ENCODE data around the gene PDZD2.
"Not testable (repeated sequence)": the region's sequence is repeated elsewhere in the genome, so short reads cannot be mapped to it uniquely, and the experiment has no call there.

Gene PDZD2

DNA sequence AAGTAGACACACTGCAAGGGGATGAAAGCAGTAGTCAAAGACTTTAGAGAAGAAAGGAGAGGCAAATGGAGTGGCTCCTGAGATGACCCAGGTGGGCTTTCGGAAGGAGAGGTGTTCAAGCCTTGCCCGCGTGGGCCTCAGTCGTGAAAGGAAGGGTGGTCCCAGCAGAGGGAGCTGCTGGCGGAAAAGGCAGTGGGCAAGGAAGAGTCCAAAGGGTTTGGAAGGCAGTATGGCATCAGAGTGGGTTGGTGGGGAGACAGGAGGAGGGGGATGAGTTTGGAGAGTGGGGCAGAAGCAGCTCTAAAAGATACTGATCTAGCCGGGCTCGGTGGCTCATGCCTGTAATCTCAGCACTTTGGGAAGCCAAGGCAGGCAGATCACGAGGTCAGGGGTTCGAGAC lies 369.8 kb downstream of the PDZD2 start:
- H3K79me2 ChIP-seq (ENCODE audit: insufficient read depth, low read length): no peaks in the 10 kb centered on the region
- no peaks in the 10 kb centered on the region for H3K27me3 ChIP-seq (ENCODE audit: insufficient read depth, low read length, poor library complexity, severe bottlenecking)
- H3K4me2 ChIP-seq (ENCODE audit: low read depth, low read length, poor library complexity, severe bottlenecking): no peak overlapping the region

DNA sequence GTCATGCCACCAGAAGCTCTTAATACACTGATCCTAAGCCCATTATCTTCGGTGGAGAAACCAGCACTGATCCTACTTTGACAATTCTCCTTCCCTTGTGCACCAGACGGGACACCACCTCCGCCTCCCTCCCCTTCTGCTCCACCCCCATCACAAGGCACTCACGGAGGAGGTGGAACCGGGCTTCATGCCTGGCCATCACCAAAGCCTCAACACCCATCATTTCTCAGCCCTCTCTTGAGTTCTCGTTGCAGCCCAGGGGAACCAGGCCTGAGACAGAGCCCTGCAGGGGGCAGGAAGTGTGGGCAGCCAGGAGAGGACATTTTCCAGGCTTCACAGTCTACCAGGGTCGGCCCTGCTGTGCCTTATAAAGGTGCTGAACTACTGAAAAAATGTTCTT lies 374.7 kb downstream of the PDZD2 start:
- no peaks in the 10 kb centered on the region for H3K9me2 ChIP-seq (replicated peaks; ENCODE audit: low read depth, low read length)
- no peaks in the 10 kb centered on the region for H3F3A ChIP-seq (ENCODE audit: low read depth)
- no peaks in the 10 kb centered on the region for H3K36me3 ChIP-seq (ENCODE audit: insufficient read depth, low read length)
- no peaks in the 10 kb centered on the region for H3K27me3 ChIP-seq (ENCODE audit: insufficient read depth, low read length, poor library complexity, severe bottlenecking)
- H3K4me1 ChIP-seq (ENCODE audit: insufficient read depth, low read length, poor library complexity, severe bottlenecking): peaks cover 18% of the 10 kb centered on the region
- H2AFZ ChIP-seq (ENCODE audit: low read length): peak overlapping the region; percentile 71
- no peaks in the 10 kb centered on the region for H3K79me2 ChIP-seq (ENCODE audit: insufficient read depth, low read length)
- peak overlapping the region; percentile 19 for H3K4me2 ChIP-seq (ENCODE audit: low read depth, low read length, poor library complexity, severe bottlenecking)
- H4K20me1 ChIP-seq (ENCODE audit: insufficient read depth, low read length, poor library complexity, severe bottlenecking): no peaks in the 10 kb centered on the region
- TF ChIP-seq CTCF (conservative IDR thresholded peaks at IDR 0.05; ENCODE audit: low read length): no peak
- no peak for TF ChIP-seq EZH2phosphoT487 (IDR thresholded peaks at IDR 0.05; ENCODE audit: borderline replicate concordance)
- no peaks in the 10 kb centered on the region for H3K9me3 ChIP-seq (ENCODE audit: insufficient read depth, low read depth, low read length)
- no peak overlapping the region for H3K4me3 ChIP-seq (ENCODE audit: low read length, poor library complexity, severe bottlenecking)
- H3K9ac ChIP-seq (ENCODE audit: low read depth, low read length, poor library complexity, severe bottlenecking): no peak overlapping the region

More for the DNA sequence above, 369.8 kb downstream of the PDZD2 start:
- no peaks in the 10 kb centered on the region for H4K20me1 ChIP-seq (ENCODE audit: insufficient read depth, low read length, poor library complexity, severe bottlenecking)
- no peak overlapping the region for H3K4me3 ChIP-seq (ENCODE audit: low read length, poor library complexity, severe bottlenecking)
- no peak overlapping the region for H2AFZ ChIP-seq (ENCODE audit: low read length)
- TF ChIP-seq EZH2phosphoT487 (IDR thresholded peaks at IDR 0.05; ENCODE audit: borderline replicate concordance) (no peak), CTCF (conservative IDR thresholded peaks at IDR 0.05; ENCODE audit: low read length) (no peak)
- H3K9me3 ChIP-seq (ENCODE audit: insufficient read depth, low read depth, low read length): no peaks in the 10 kb centered on the region
- no peaks in the 10 kb centered on the region for H3K36me3 ChIP-seq (ENCODE audit: insufficient read depth, low read length)
- no peaks in the 10 kb centered on the region for H3K9me2 ChIP-seq (replicated peaks; ENCODE audit: low read depth, low read length)
- no peak overlapping the region for H3K9ac ChIP-seq (ENCODE audit: low read depth, low read length, poor library complexity, severe bottlenecking)
- H3K4me1 ChIP-seq (ENCODE audit: insufficient read depth, low read length, poor library complexity, severe bottlenecking): peaks cover 6% of the 10 kb centered on the region
- H3F3A ChIP-seq (ENCODE audit: low read depth): no peaks in the 10 kb centered on the region

DNA sequence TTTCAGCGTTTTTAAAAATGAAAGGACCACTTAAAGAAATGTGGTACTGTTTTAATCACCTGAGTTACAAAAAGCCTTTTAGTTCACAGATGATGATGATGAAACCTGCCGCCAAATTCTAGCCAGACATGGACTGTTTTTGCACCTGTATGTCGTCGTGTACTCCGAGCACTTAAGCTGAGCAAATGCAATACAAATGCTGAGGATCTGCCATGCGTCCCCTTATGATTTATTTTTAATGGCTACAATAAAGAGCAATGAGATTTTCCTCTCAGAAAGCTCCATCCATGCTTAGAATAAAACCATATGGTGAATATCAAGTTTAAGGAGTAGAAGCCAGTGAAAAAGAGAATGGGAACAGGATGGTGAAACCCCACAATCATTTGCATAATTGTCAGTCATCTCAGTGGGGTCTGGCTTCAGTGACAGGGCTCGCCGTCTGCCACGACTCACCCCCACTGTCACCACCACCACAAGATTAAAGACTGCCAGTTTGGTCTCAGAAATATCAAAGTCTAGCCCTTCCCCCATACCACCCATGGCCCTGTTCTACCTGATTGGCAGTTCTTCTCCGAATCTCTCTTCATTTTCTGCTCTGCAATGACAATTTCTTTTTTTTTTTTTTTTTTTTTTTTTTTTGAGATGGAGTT lies 375.3 kb downstream of the PDZD2 start:
- no peaks in the 10 kb centered on the region for H3K9me3 ChIP-seq (ENCODE audit: insufficient read depth, low read depth, low read length)
- H2AFZ ChIP-seq (ENCODE audit: low read length): peak overlapping the region; percentile 71
- no peaks in the 10 kb centered on the region for H3F3A ChIP-seq (ENCODE audit: low read depth)
- no peak overlapping the region for H3K9ac ChIP-seq (ENCODE audit: low read depth, low read length, poor library complexity, severe bottlenecking)
- H3K79me2 ChIP-seq (ENCODE audit: insufficient read depth, low read length): no peaks in the 10 kb centered on the region
- peaks cover 18% of the 10 kb centered on the region for H3K4me1 ChIP-seq (ENCODE audit: insufficient read depth, low read length, poor library complexity, severe bottlenecking)
- H3K36me3 ChIP-seq (ENCODE audit: insufficient read depth, low read length): no peaks in the 10 kb centered on the region
- peak overlapping the region; percentile 19 for H3K4me2 ChIP-seq (ENCODE audit: low read depth, low read length, poor library complexity, severe bottlenecking)
- TF ChIP-seq CTCF (conservative IDR thresholded peaks at IDR 0.05; ENCODE audit: low read length) (no peak), EZH2phosphoT487 (IDR thresholded peaks at IDR 0.05; ENCODE audit: borderline replicate concordance) (no peak)
- no peaks in the 10 kb centered on the region for H4K20me1 ChIP-seq (ENCODE audit: insufficient read depth, low read length, poor library complexity, severe bottlenecking)
- H3K4me3 ChIP-seq (ENCODE audit: low read length, poor library complexity, severe bottlenecking): no peak overlapping the region
- H3K9me2 ChIP-seq (replicated peaks; ENCODE audit: low read depth, low read length): no peaks in the 10 kb centered on the region
- H3K27me3 ChIP-seq (ENCODE audit: insufficient read depth, low read length, poor library complexity, severe bottlenecking): no peaks in the 10 kb centered on the region

DNA sequence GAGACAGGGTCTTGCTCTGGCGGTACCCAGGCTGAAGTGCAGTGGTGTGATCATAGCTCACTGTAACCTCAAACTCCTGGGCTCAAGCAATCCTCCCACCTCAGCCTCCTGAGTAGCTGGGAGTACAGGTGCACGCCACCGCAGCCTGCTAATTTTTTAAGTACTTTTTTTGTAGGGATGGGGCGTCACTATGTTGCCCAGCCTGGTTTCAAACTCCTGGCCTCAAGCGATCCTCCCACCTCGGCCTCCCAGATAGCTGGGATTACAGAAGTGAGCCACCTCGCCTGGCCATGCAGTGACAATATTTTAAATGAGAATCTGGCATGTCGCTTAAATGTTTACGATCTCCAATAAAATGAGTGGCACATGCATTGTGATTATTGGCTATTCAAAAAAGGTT lies 376.3 kb downstream of the PDZD2 start:
- not testable (repeated sequence) for H4K20me1 ChIP-seq (ENCODE audit: insufficient read depth, low read length, poor library complexity, severe bottlenecking); H3K9me2 ChIP-seq (replicated peaks; ENCODE audit: low read depth, low read length); H3K36me3 ChIP-seq (ENCODE audit: insufficient read depth, low read length); H3K9ac ChIP-seq (ENCODE audit: low read depth, low read length, poor library complexity, severe bottlenecking); H3K4me3 ChIP-seq (ENCODE audit: low read length, poor library complexity, severe bottlenecking); H3K4me2 ChIP-seq (ENCODE audit: low read depth, low read length, poor library complexity, severe bottlenecking); H2AFZ ChIP-seq (ENCODE audit: low read length); H3F3A ChIP-seq (ENCODE audit: low read depth); H3K27me3 ChIP-seq (ENCODE audit: insufficient read depth, low read length, poor library complexity, severe bottlenecking); H3K9me3 ChIP-seq (ENCODE audit: insufficient read depth, low read depth, low read length); H3K79me2 ChIP-seq (ENCODE audit: insufficient read depth, low read length)
- peaks cover 18% of the 10 kb centered on the region for H3K4me1 ChIP-seq (ENCODE audit: insufficient read depth, low read length, poor library complexity, severe bottlenecking)

Data from Loucy (cell line).